Esophagus (tissue), 2 donors: ENCODE data around the gene MUC5AC. TPM values are rescaled to one million over a fixed set of nuclear protein-coding genes. Genes with fewer than 3 reads are reported as not detected.

Source experiments
- H3K27ac ChIP-seq, 2 donors: one replicate each; pipeline ENCODE4 v1.5.1; 2013; ENCODE audit warnings: low read depth in 2 of 2, mild to moderate bottlenecking in 2 of 2, inconsistent platforms in 1 of 2, low read length in 1 of 2, moderate library complexity in 1 of 2
- H3K27me3 ChIP-seq, 2 donors: one replicate each; pipeline ENCODE4 v1.6.1; 2013; ENCODE audit warnings: low read length in 2 of 2, control low read depth in 1 of 2, mild to moderate bottlenecking in 1 of 2; ENCODE audit not compliant: insufficient read depth in 2 of 2, control insufficient read depth in 1 of 2
- H3K36me3 ChIP-seq, 2 donors: one replicate each; pipeline ENCODE4 v1.6.1; 2013; ENCODE audit warnings: low read length in 1 of 2; ENCODE audit not compliant: control insufficient read depth in 2 of 2, insufficient read depth in 2 of 2
- H3K4me1 ChIP-seq, 2 donors: one replicate each; pipeline ENCODE4 v1.6.1; 2013; ENCODE audit warnings: low read length in 1 of 2; ENCODE audit not compliant: control insufficient read depth in 2 of 2, insufficient read depth in 2 of 2
- H3K4me3 ChIP-seq, 2 donors: one replicate each; pipeline ENCODE4 v1.5.1; 2013; ENCODE audit warnings: low read length in 2 of 2, mild to moderate bottlenecking in 2 of 2, low read depth in 1 of 2, moderate library complexity in 1 of 2
- H3K9me3 ChIP-seq, 2 donors: one replicate each; pipeline ENCODE4 v1.6.1; 2013; ENCODE audit warnings: mild to moderate bottlenecking in 2 of 2, low read depth in 1 of 2, low read length in 1 of 2, moderate library complexity in 1 of 2; ENCODE audit not compliant: control insufficient read depth in 2 of 2, insufficient read depth in 1 of 2
- WGBS, 2 donors: extraction: QIAGEN DNeasy Blood & Tissue Kit; methylation state at CpG; one replicate each; pipeline ENCODE4 v1.1.7; 2013; 5-methylcytosine and 5-hydroxymethylcytosine counted together
- polyA plus RNA-seq, 2 donors: library from polyadenylated mRNA; stranded (reverse); fragments of 200-250 nt; gene quantifications; one replicate each; pipeline ENCODE4 v1.2.3, GENCODE V29; 2013
- donor health status: healthy with polysubstance abuse.
- donor health status: Bipolar disorder and iron deficiency.

The MUC5AC gene
- polyA plus RNA-seq, 2 donors, result 0.01 to 0.08 TPM

DNA sequence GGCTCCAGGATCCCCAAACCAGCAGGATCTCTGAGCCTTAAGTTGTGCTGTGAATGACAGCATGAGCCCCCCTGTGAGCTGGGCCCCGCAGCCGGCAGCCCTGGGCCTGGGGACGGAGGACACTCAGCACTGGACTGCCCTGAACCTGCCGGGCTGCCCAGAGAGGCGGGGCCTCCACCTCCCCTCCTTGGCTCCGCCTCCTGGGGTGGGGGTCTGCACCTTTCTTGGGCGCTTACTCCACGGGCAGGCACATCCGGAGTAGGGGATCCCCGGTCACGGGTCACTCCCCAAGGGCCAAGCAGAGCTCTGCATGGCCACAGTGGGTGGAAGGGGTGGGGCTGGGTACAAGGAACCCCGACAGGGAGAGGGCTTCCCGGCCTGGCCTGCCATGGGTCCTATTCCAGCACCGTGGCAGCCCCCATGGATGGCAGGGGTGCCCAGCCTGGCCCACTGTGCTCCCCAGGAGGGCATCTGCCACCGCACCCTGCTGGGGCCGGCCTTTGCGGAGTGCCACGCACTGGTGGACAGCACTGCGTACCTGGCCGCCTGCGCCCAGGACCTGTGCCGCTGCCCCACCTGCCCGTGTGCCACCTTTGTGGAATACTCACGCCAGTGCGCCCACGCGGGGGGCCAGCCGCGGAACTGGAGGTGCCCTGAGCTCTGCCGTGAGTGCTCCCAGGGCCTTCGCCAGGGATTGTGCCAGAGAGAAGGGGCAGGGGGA lies 70.5 kb downstream of the MUC5AC start:
- Histone ChIP-seq H3K27me3 (no peaks in the 10 kb centered on the region), H3K27ac (no peak overlapping the region), H3K4me3 (no peak overlapping the region), H3K9me3 (no peaks in the 10 kb centered on the region), H3K36me3 (no peaks in the 10 kb centered on the region), H3K4me1 (peaks cover 0 to 12% of the 10 kb centered on the region in 2 donors)
- 80 to 81% methylated on average over 26 to 31 of the region's 31 CpGs for WGBS, 2 donors

DNA sequence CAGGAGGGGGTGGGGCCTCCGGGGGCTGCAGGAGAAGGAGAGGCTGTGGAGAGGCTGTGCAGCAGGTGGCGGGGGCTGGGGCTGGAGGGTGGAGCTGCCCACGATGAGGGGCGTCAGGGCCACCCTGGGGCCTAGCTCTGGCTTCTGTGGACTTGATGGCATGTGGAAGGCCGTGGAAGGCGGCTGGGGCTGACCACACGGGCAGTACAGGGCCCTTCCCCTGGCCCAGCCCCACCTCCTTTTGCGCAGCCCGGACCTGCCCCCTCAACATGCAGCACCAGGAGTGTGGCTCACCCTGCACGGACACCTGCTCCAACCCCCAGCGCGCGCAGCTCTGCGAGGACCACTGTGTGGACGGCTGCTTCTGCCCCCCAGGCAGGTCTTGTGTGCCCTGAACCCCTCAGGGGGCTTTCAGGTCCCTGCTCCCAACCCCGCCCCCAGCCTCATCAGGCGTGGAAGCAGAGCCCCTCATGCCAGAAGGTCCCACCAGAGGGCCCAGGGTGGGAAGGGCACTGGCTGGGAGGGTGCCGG lies 71.2 kb downstream of the MUC5AC start:
- Histone ChIP-seq H3K4me3 (no peak overlapping the region), H3K27me3 (no peaks in the 10 kb centered on the region)

GRCh38 chr11:1229471-1230120 lies 71.8 kb downstream of the MUC5AC start:
- WGBS, 2 donors, result 54 to 59% methylated on average over 27 of the region's 27 CpGs
- no peaks in the 10 kb centered on the region for H3K9me3 ChIP-seq
- H3K27ac ChIP-seq, result no peak overlapping the region
- no peaks in the 10 kb centered on the region for H3K36me3 ChIP-seq
- H3K27me3 ChIP-seq, result no peaks in the 10 kb centered on the region
- no peak overlapping the region for H3K4me3 ChIP-seq
- peaks cover 0 to 18% of the 10 kb centered on the region in 2 donors for H3K4me1 ChIP-seq

More for the DNA sequence above, 71.2 kb downstream of the MUC5AC start:
- H3K4me1 ChIP-seq, result peaks cover 0 to 17% of the 10 kb centered on the region in 2 donors
- no peaks in the 10 kb centered on the region for H3K36me3 ChIP-seq
- WGBS, 2 donors, result 62 to 71% methylated on average over 16 to 18 of the region's 18 CpGs
- H3K9me3 ChIP-seq, result no peaks in the 10 kb centered on the region
- no peak overlapping the region for H3K27ac ChIP-seq

DNA sequence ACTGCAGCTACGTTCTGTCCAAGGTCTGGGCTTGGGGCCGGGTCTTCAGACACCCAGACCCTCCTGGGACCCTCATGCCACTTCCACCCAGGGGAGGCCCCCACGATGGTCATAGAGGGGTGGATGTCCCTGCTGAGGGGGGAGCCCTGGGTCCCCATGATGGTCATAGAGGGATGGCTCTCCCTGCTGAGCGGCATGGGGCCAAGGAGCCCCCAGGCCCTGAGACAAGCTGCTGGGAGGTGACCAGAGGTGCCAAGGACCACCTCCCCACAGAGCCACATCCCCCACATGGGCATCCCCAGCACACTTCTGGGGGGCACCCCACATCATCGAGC lies 72.3 kb downstream of the MUC5AC start:
- Histone ChIP-seq H3K9me3 (no peaks in the 10 kb centered on the region), H3K27ac (no peak overlapping the region), H3K36me3 (no peaks in the 10 kb centered on the region), H3K4me3 (no peak overlapping the region), H3K27me3 (no peaks in the 10 kb centered on the region), H3K4me1 (peaks cover 0 to 18% of the 10 kb centered on the region in 2 donors)
- WGBS, 2 donors, result 74 to 78% methylated on average over 5 of the region's 5 CpGs

DNA sequence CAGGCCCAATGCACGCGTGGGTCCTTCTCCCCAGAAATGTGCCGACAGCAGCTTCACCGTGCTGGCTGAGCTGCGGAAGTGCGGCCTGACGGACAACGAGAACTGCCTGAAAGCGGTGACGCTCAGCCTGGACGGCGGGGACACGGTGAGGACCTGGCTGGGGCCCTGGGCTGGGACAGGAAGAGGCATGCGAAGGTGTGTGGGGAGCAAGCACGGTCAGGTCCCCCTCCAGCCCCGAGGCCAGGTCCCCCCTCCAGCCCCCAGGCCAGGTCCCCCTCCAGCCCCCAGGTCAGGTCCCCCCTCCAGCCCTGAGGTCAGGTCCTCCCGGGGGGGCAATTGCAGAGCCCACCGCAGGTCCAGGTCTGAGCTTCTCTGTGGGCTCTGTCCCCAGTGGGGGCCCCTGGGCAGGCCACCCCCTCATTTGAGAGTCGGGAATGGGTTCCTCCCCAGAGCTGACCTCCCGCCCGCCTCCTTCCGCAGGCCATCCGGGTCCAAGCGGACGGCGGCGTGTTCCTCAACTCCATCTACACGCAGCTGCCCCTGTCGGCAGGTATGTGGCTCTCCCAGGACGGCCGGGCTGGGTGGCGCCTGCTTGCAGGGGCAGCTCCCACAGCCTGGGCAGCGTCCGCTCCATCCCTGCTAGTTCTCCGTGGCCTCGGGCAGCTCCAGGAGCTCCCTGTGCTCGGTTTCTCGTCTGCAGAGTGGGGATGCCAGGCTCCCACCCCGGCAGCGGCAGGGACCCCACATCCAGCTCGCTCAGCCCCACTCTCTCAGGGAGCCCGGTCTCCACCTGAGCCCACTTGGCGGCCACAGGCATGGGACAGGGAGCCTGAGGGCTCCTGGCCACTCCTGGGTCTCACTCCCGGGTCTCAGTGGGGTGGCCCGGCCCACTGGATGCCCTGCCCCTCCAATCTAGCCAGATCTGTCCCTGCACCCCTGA lies 73.0 kb downstream of the MUC5AC start:
- Histone ChIP-seq H3K9me3 (no peaks in the 10 kb centered on the region), H3K27me3 (no peaks in the 10 kb centered on the region), H3K4me1 (peaks cover 0 to 18% of the 10 kb centered on the region in 2 donors), H3K36me3 (no peaks in the 10 kb centered on the region), H3K27ac (no peak overlapping the region), H3K4me3 (no peak overlapping the region)
- WGBS, 2 donors, result 67 to 71% methylated on average over 44 to 45 of the region's 45 CpGs

DNA sequence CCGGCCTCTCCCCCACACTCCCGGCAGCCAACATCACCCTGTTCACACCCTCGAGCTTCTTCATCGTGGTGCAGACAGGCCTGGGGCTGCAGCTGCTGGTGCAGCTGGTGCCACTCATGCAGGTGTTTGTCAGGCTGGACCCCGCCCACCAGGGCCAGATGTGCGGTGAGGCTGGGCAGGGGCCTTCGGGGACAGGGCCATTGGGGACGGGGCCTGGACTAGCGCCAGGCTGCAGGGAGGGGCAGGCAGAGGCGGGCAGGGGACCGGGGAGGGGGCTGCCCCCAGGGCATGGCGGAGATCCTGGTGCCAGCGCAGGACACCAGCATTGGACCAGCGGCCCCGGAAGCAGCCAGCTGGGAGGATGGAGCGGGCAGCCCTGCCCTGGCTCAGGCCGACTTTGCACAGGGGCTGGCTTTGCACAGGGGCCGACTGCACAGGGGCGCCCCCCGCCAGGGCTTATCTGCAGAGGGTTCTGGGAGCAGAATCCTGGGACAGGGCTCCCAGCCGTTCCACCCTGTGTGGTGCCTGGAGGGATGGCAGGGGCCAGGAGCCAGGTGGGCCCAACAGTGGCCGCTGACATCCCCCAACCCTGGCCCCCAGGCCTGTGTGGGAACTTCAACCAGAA lies 73.8 kb downstream of the MUC5AC start:
- Histone ChIP-seq H3K9me3 (no peaks in the 10 kb centered on the region), H3K4me1 (peaks cover 0 to 18% of the 10 kb centered on the region in 2 donors), H3K27me3 (no peaks in the 10 kb centered on the region), H3K4me3 (no peak overlapping the region), H3K36me3 (no peaks in the 10 kb centered on the region), H3K27ac (no peak overlapping the region)
- WGBS, 2 donors, result 53% methylated on average over 21 to 22 of the region's 22 CpGs

GRCh38 chr11:1232021-1232882 lies 74.5 kb downstream of the MUC5AC start:
- 75 to 76% methylated on average over 41 to 46 of the region's 46 CpGs for WGBS, 2 donors

GRCh38 chr11:1232883-1233321 lies 75.1 kb downstream of the MUC5AC start:
- Histone ChIP-seq H3K9me3 (no peaks in the 10 kb centered on the region), H3K27ac (no peak overlapping the region), H3K36me3 (no peaks in the 10 kb centered on the region), H3K4me3 (no peak overlapping the region), H3K4me1 (peaks cover 0 to 19% of the 10 kb centered on the region in 2 donors), H3K27me3 (no peaks in the 10 kb centered on the region)
- WGBS, 2 donors, result 54 to 63% methylated on average over 29 to 30 of the region's 30 CpGs

More at GRCh38 chr11:1232021-1232882, 74.5 kb downstream of the MUC5AC start:
- no peaks in the 10 kb centered on the region for H3K27me3 ChIP-seq
- H3K4me3 ChIP-seq, result no peak overlapping the region
- no peaks in the 10 kb centered on the region for H3K9me3 ChIP-seq
- H3K27ac ChIP-seq, result no peak overlapping the region
- no peaks in the 10 kb centered on the region for H3K36me3 ChIP-seq
- peaks cover 0 to 18% of the 10 kb centered on the region in 2 donors for H3K4me1 ChIP-seq
